Measurements from ENCODE around the gene SC5D. TPM values are rescaled to one million over a fixed set of nuclear protein-coding genes. Genes with fewer than 3 reads are reported as not detected.

The SC5D gene
- total RNA-seq, 4 donors from 2014 or later = 18.5 to 23.7 (median 20.6) TPM

DNA sequence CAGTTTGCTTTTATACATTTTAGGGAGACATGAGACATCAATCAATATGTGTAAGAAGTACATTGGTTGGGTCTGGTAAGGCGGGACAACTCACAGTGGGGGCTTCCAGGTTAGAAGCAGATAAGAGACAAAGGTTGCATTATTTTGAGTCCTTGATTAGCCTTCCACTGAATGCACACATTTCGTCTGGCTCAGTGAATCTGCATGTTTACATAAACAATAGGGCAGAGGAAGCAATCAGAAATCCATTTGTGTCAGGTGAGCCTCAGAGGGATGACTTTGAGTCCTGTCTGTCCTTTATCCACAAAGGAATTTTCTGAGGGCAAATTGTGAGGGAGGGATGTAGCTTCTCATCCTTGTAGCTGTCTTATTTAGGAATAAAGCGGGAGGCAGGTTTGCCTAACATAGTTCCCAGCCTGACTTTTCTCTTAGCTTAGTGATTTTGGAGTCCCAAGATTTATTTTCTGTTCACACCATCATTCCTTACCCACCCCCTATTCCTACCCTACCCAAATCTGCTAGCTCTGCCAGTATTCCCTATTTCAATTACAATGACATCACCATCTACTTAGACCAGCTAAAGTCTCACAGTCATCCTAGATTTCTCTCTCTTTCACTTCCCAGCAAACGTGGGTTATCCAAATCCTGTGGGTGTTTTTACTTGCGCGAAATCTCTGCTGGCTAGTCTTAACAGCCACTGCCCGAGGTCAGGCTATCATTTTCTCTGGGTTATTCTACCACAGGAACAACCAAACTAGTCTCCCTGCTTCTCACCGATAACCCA lies 2.9 kb downstream of the SC5D start:
- Histone ChIP-seq H3K9me3 (no peaks in the 10 kb centered on the region), H3K27ac (replicated peaks in 1 of 4) (no peak overlapping the region), H3K36me3 (no peaks in the 10 kb centered on the region), H3K4me1 (peaks cover 7 to 37% (median 30%) of the 10 kb centered on the region in 4 donors), H3K27me3 (no peaks in the 10 kb centered on the region), H3K4me3 (no peak overlapping the region)
- intact Hi-C loops (cut with DNase I) = no loop called here
- no peak for DNase-seq (ENCODE audit: extremely low spot score)
- TF ChIP-seq EP300 (IDR thresholded peaks at IDR 0.05) (no peak), POLR2AphosphoS5 (IDR thresholded peaks at IDR 0.05) (no peak), POLR2A (IDR thresholded peaks at IDR 0.05; ENCODE audit: low read depth) (no peak)
- TF ChIP-seq, protein P1, sequence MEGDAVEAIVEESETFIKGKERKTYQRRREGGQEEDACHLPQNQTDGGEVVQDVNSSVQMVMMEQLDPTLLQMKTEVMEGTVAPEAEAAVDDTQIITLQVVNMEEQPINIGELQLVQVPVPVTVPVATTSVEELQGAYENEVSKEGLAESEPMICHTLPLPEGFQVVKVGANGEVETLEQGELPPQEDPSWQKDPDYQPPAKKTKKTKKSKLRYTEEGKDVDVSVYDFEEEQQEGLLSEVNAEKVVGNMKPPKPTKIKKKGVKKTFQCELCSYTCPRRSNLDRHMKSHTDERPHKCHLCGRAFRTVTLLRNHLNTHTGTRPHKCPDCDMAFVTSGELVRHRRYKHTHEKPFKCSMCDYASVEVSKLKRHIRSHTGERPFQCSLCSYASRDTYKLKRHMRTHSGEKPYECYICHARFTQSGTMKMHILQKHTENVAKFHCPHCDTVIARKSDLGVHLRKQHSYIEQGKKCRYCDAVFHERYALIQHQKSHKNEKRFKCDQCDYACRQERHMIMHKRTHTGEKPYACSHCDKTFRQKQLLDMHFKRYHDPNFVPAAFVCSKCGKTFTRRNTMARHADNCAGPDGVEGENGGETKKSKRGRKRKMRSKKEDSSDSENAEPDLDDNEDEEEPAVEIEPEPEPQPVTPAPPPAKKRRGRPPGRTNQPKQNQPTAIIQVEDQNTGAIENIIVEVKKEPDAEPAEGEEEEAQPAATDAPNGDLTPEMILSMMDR (IDR thresholded peaks at IDR 0.05) = no peak
- WGBS = 88% methylated on average over 8 of the region's 8 CpGs

- H3K4me3 ChIP-seq = no peak overlapping the region
- 99% methylated on average over 5 of the region's 5 CpGs for WGBS
- TF ChIP-seq POLR2AphosphoS5 (IDR thresholded peaks at IDR 0.05) = no peak
- no peak for TF ChIP-seq EP300 (IDR thresholded peaks at IDR 0.05)
- no peak for TF ChIP-seq POLR2A (IDR thresholded peaks at IDR 0.05; ENCODE audit: low read depth)
- TF ChIP-seq, protein P1 (IDR thresholded peaks at IDR 0.05) = no peak
Measured at GRCh38 chr11:121297872-121298271, 5.3 kb downstream of the SC5D start.

GRCh38 chr11:121298774-121299173 lies 6.2 kb downstream of the SC5D start:
- H3K9me3 ChIP-seq = no peaks in the 10 kb centered on the region
- H3K27ac ChIP-seq (replicated peaks in 1 of 4) = no peak overlapping the region
- H3K4me3 ChIP-seq = no peak overlapping the region
- intact Hi-C loops (cut with DNase I) = no loop called here
- H3K4me1 ChIP-seq = peaks cover 7 to 40% (median 30%) of the 10 kb centered on the region in 4 donors
- no peak for DNase-seq (ENCODE audit: extremely low spot score)
- H3K36me3 ChIP-seq = no peaks in the 10 kb centered on the region
- 95% methylated on average over 5 of the region's 5 CpGs for WGBS
- TF ChIP-seq EP300 (IDR thresholded peaks at IDR 0.05) = no peak
- no peak for TF ChIP-seq POLR2A (IDR thresholded peaks at IDR 0.05; ENCODE audit: low read depth)
- no peak for TF ChIP-seq POLR2AphosphoS5 (IDR thresholded peaks at IDR 0.05)
- TF ChIP-seq, protein P1 (IDR thresholded peaks at IDR 0.05) = no peak
- no peaks in the 10 kb centered on the region for H3K27me3 ChIP-seq

More at GRCh38 chr11:121297872-121298271, 5.3 kb downstream of the SC5D start:
- no peaks in the 10 kb centered on the region for H3K27me3 ChIP-seq
- no peak for DNase-seq (ENCODE audit: extremely low spot score)
- no peak overlapping the region for H3K27ac ChIP-seq (replicated peaks in 1 of 4)
- H3K36me3 ChIP-seq = no peaks in the 10 kb centered on the region
- intact Hi-C loops (cut with DNase I) = no loop called here
- peaks cover 13 to 46% (median 36%) of the 10 kb centered on the region in 4 donors for H3K4me1 ChIP-seq
- no peaks in the 10 kb centered on the region for H3K9me3 ChIP-seq

GRCh38 chr11:121299417-121299816 lies 6.8 kb downstream of the SC5D start:
- Histone ChIP-seq H3K9me3 (no peaks in the 10 kb centered on the region), H3K27ac (replicated peaks in 1 of 4) (no peak overlapping the region), H3K4me1 (peaks cover 7 to 34% (median 24%) of the 10 kb centered on the region in 4 donors), H3K36me3 (peaks cover 0 to 4% (median 2%) of the 10 kb centered on the region in 4 donors), H3K27me3 (no peaks in the 10 kb centered on the region), H3K4me3 (no peak overlapping the region)
- intact Hi-C loops (cut with DNase I) = no loop called here
- DNase-seq (ENCODE audit: extremely low spot score) = no peak
- TF ChIP-seq POLR2AphosphoS5 (IDR thresholded peaks at IDR 0.05) (no peak), EP300 (IDR thresholded peaks at IDR 0.05) (no peak), POLR2A (IDR thresholded peaks at IDR 0.05; ENCODE audit: low read depth) (no peak)
- TF ChIP-seq, protein P1 (IDR thresholded peaks at IDR 0.05) = no peak

Data from esophagus muscularis mucosa (tissue), 4 donors.